Peyer's patch (tissue), 4 donors: ENCODE data around the gene RPL14. TPM values are rescaled to one million over a fixed set of nuclear protein-coding genes. Genes with fewer than 3 reads are reported as not detected.

Source experiments
- DNase-seq, 3 donors: peaks; one replicate each; pipeline ENCODE4 v3.0.0-alpha.2; 2017 to 2019
- H3K27ac ChIP-seq, 4 donors: fragments of 200-600 bp; sonication (generic); one replicate each; pipeline ENCODE4 v1.5.1; 2016 to 2019
- H3K27me3 ChIP-seq, 2 donors: fragments of 200-600 bp; sonication (generic); one replicate each; pipeline ENCODE4 v1.5.1; 2019
- H3K36me3 ChIP-seq, 3 donors: fragments of 200-600 bp; sonication (generic); one replicate each; pipeline ENCODE4 v1.5.1; 2016 to 2019
- H3K4me1 ChIP-seq, 4 donors: fragments of 200-600 bp; sonication (generic); one replicate each; pipeline ENCODE4 v1.5.1; 2016 to 2019
- H3K4me3 ChIP-seq, 4 donors: fragments of 200-600 bp; sonication (generic); 1 replicate in 3 of 4; 2 replicates in 1 of 4; pipeline ENCODE4 v1.5.1; 2016 to 2019; ENCODE audit warnings: mild to moderate bottlenecking in 1 of 4
- H3K9me3 ChIP-seq, 4 donors: fragments of 200-600 bp; sonication (generic); one replicate each; pipeline ENCODE4 v1.5.1; 2016 to 2019; ENCODE audit warnings: mild to moderate bottlenecking in 1 of 4
- POLR2A ChIP-seq, 2 donors: fragments of 450-650 bp; IDR thresholded peaks; one replicate each; pipeline ENCODE4 v1.5.1; 2017; ENCODE audit warnings: antibody characterized with exemption in 2 of 2, mild to moderate bottlenecking in 2 of 2, moderate library complexity in 2 of 2
- total RNA-seq, 4 donors: library from RNA; depleted of rRNA; stranded (reverse); fragments of >200 nt; gene quantifications; one replicate each; pipeline ENCODE4 v1.1.0, GENCODE V29; 2016
- TF ChIP-seq, protein P1 (sequence below), 6 experiments: fragments of 450-650 bp in 4 of 6; fragments of 200-600 bp in 2 of 6; sonication (generic) in 1 of 6; IDR thresholded peaks; one replicate each; pipeline ENCODE4 v1.5.1; 2017 to 2019; ENCODE audit warnings: antibody characterized with exemption in 6 of 6, mild to moderate bottlenecking in 3 of 6, moderate library complexity in 1 of 6

Gene RPL14
- total RNA-seq, 4 donors from 2014 or later, result 102 to 406 (median 172) TPM

DNA sequence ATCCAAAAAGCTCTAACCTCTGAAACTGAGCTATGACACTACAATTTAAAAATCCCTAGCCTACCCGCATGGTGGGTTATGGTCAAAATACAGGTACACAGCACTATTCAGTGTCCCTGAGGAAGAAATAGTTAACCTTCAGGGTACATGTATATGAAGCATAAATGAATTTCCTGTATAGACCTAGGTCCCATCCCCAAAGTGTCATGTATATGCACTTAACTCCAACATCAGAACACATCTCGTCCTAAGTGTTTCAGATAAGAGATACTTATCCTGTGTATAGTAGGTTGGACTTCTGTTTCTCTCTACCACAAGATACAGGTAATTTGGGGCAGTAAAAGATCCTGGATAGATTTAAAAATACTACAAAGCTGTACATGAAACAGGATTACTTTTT, 6.4 kb downstream of the RPL14 start:
- peaks cover 0 to 56% (median 3%) of the 10 kb centered on the region in 3 donors for H3K36me3 ChIP-seq
- no peak overlapping the region for H3K27ac ChIP-seq
- DNase-seq, result no peak

DNA sequence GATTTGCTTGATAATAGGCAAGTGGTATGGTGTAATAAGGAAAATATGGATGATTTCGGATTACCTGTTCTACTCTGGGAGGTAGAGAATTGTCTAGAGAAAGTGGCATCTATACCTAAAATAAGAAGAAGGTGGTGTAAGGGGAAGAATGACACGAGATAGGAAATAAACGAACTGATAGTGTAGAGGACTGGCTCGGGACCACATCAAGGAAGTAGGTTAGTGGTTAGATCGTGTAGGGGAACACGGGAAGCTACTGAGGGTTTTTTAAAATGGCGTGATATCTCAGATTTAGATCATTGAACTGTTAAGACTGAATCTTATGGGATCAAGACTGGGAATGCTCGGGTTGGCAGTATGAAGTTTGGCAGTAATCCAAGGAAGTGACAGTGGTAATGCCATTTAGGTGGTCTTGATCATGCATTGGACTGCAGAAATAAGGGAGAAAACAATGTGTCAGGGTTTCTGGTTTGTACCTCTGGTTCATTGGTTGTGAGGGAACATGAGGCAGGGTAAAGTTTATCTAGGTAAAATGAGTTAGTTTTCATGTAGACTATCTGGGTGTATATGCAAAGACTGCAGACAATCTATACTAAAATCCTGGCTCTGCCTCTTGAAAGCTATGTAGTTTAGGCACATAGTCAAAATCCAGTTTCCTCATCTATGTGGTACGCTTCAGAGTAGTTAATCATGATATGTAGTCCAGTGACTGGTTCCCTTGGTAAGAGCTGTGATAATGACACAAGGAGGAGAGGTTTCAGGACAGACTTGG, 7.4 kb downstream of the RPL14 start:
- TF ChIP-seq POLR2A (IDR thresholded peaks at IDR 0.05), result no peak
- TF ChIP-seq, protein P1, sequence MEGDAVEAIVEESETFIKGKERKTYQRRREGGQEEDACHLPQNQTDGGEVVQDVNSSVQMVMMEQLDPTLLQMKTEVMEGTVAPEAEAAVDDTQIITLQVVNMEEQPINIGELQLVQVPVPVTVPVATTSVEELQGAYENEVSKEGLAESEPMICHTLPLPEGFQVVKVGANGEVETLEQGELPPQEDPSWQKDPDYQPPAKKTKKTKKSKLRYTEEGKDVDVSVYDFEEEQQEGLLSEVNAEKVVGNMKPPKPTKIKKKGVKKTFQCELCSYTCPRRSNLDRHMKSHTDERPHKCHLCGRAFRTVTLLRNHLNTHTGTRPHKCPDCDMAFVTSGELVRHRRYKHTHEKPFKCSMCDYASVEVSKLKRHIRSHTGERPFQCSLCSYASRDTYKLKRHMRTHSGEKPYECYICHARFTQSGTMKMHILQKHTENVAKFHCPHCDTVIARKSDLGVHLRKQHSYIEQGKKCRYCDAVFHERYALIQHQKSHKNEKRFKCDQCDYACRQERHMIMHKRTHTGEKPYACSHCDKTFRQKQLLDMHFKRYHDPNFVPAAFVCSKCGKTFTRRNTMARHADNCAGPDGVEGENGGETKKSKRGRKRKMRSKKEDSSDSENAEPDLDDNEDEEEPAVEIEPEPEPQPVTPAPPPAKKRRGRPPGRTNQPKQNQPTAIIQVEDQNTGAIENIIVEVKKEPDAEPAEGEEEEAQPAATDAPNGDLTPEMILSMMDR (IDR thresholded peaks at IDR 0.05), result no peak
- Histone ChIP-seq H3K4me1 (no peaks in the 10 kb centered on the region), H3K27me3 (no peaks in the 10 kb centered on the region), H3K9me3 (no peaks in the 10 kb centered on the region), H3K4me3 (no peak overlapping the region), H3K27ac (no peak overlapping the region), H3K36me3 (peaks cover 0 to 47% (median 3%) of the 10 kb centered on the region in 3 donors)
- no peak for DNase-seq

More for the DNA sequence above, 6.4 kb downstream of the RPL14 start:
- no peak overlapping the region for H3K4me3 ChIP-seq
- peaks cover 0 to 7% (median 2%) of the 10 kb centered on the region in 4 donors for H3K4me1 ChIP-seq
- H3K27me3 ChIP-seq, result no peaks in the 10 kb centered on the region
- H3K9me3 ChIP-seq, result no peaks in the 10 kb centered on the region
- no peak for TF ChIP-seq POLR2A (IDR thresholded peaks at IDR 0.05)
- TF ChIP-seq, protein P1 (IDR thresholded peaks at IDR 0.05), result no peak

GRCh38 chr3:40465111-40465407, 7.9 kb downstream of the RPL14 start:
- H3K4me1 ChIP-seq, result no peaks in the 10 kb centered on the region
- peaks cover 0 to 43% (median 3%) of the 10 kb centered on the region in 3 donors for H3K36me3 ChIP-seq
- H3K27me3 ChIP-seq, result no peaks in the 10 kb centered on the region
- no peak for TF ChIP-seq POLR2A (IDR thresholded peaks at IDR 0.05)
- TF ChIP-seq, protein P1 (IDR thresholded peaks at IDR 0.05), result no peak
- no peak for DNase-seq
- H3K27ac ChIP-seq, result no peak overlapping the region
- no peaks in the 10 kb centered on the region for H3K9me3 ChIP-seq
- H3K4me3 ChIP-seq, result no peak overlapping the region

DNA sequence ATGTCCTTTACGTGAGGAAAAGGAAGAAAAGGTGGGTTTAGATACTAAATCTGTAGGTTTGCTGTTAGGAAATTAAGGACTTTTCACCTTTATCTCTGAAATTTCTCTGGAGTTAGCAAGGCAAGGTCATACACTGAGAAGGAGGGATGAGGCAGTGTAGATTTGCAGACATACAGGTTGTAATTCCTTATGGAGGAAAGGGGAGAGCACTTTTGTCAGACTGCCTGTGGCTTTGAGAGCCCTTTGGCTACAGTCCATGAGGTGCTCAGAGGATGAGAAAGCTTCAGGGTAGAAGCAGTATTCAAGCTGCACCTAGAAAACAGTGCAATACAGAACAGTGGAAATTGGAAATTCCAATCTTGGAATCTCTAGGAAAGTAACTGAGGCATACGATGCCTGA, 8.3 kb downstream of the RPL14 start:
- peaks cover 0 to 39% (median 3%) of the 10 kb centered on the region in 3 donors for H3K36me3 ChIP-seq
- no peak overlapping the region for H3K4me3 ChIP-seq
- no peak overlapping the region for H3K27ac ChIP-seq
- H3K27me3 ChIP-seq, result no peaks in the 10 kb centered on the region
- no peaks in the 10 kb centered on the region for H3K4me1 ChIP-seq
- no peaks in the 10 kb centered on the region for H3K9me3 ChIP-seq
- DNase-seq, result no peak
- TF ChIP-seq, protein P1 (IDR thresholded peaks at IDR 0.05), result no peak
- TF ChIP-seq POLR2A (IDR thresholded peaks at IDR 0.05), result no peak

DNA sequence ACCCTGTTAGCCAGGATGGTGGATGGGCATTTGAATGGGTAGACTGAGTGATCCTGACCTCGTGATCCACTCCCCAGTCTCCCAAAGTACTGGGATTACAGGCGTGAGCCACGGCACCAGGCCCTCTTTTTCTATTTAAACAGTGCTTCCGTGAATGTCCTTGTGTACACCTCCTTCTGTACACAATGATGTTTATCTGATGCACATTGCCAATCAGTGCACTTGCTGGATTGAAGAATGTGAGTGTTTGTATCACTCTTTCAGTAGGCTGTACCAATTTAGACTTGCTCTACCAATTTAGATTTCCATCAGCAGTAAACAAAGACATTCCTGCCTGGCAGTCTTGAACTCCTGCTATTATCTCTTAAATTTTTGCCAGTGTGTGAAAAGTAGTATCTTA, 10.9 kb downstream of the RPL14 start:
- Histone ChIP-seq H3K27ac (no peak overlapping the region), H3K4me3 (no peak overlapping the region), H3K4me1 (no peaks in the 10 kb centered on the region), H3K36me3 (peaks cover 0 to 13% (median 0%) of the 10 kb centered on the region in 3 donors), H3K27me3 (no peaks in the 10 kb centered on the region), H3K9me3 (no peaks in the 10 kb centered on the region)
- DNase-seq, result no peak
- TF ChIP-seq, protein P1 (IDR thresholded peaks at IDR 0.05), result no peak
- no peak for TF ChIP-seq POLR2A (IDR thresholded peaks at IDR 0.05)
